Pancreas (tissue), 10 donors: ENCODE results near the gene EFHC1. TPM values are rescaled to one million over a fixed set of nuclear protein-coding genes. Genes with fewer than 3 reads are reported as not detected.
A peak's percentile ranks its signal among the peaks of the same experiment; 100 is the strongest.

Experiments used
- ATAC-seq, 4 donors: fragments of 200-7000 bp; cut with Tn5 transposase; one replicate each; pipeline versions ENCODE4 v1.8.0 to v1.9.1; 2020; ENCODE audit warnings: mild to moderate bottlenecking in 4 of 4, moderate library complexity in 4 of 4
- DNase-seq, 6 donors: peaks; one replicate each; pipeline ENCODE4 v3.0.0-alpha.2; 2020
- FAIRE-seq: peaks from 2 replicates; lab custom pipeline; 2012; peaks lifted over from hg19 to GRCh38; lab: Jason Lieb, UNC
- H3K27ac ChIP-seq, 4 donors: fragments of 200-600 bp; sonication (generic); 1 replicate in 3 of 4; 2 replicates in 1 of 4; pipeline versions ENCODE4 v1.5.0 to v1.8.0; 2020
- H3K27me3 ChIP-seq, 4 donors: fragments of 200-600 bp; one replicate each; pipeline ENCODE4 v1.8.0; 2021
- H3K36me3 ChIP-seq, 3 donors: fragments of 200-600 bp; sonication (generic) in 1 of 3; one replicate each; pipeline versions ENCODE4 v1.5.0 to v1.8.0; 2020 to 2021
- H3K4me1 ChIP-seq, 3 donors: fragments of 200-600 bp; one replicate each; pipeline ENCODE4 v1.8.0; 2021
- H3K4me3 ChIP-seq, 4 donors: fragments of 200-600 bp; sonication (generic) in 2 of 4; one replicate each; pipeline versions ENCODE4 v1.5.0 to v1.8.0; 2020 to 2021
- H3K9me3 ChIP-seq, 4 donors: fragments of 200-600 bp; one replicate each; pipeline ENCODE4 v1.8.0; 2021
- CTCF ChIP-seq, 4 donors: fragments of 200-600 bp; sonication (generic) in 3 of 4; IDR thresholded peaks; one replicate each; pipeline versions ENCODE4 v1.5.0 to v1.8.0; 2021; ENCODE audit warnings: antibody characterized with exemption in 4 of 4
- WGBS, 2 donors: extraction: QIAGEN DNeasy Blood & Tissue Kit; methylation state at CpG; one replicate each; pipeline ENCODE4 v1.1.7; 2013; 5-methylcytosine and 5-hydroxymethylcytosine counted together
- intact Hi-C, 3 donors: fragments of 100-400 bp; cut with DNase I; formaldehyde crosslinking; loops; one replicate each; pipeline versions ENCODE4 v1.11.1 to v1.14.2; 2022
- polyA plus RNA-seq, 2 donors: library from polyadenylated mRNA; stranded (reverse); fragments of 200-250 nt; gene quantifications; one replicate each; pipeline ENCODE4 v1.2.3, GENCODE V29; 2013
- total RNA-seq, 6 donors: library from RNA; stranded (reverse); fragmentation: NEBNext Ultra II Directional in 4 of 6; extraction: Animal tissue kit (Norgen Biotek cat#: 25700) in 4 of 6; gene quantifications; one replicate each; pipeline versions ENCODE4 v1.2.1 to v1.2.4, GENCODE V29; 2021 to 2023
- donor health status: healthy with polysubstance abuse.
- donor health status: DM: no; HTN: no; CAD: no; lungs with moderate emphysema.
- donor health status: DM: no; HTN: no; CAD: no.
- donor health status: control.
- donor health status: control.
- donor health status: Bipolar disorder and iron deficiency.
- donor health status: DM: yes; HTN: yes; CAD: no.
- donor health status: DM: no; HTN: no; CAD: no.
- donor health status: DM: no; HTN: no; CAD: no.
- donor health status: DM: yes; HTN: yes; CAD: no.

Gene EFHC1
- total and polyA plus RNA-seq, 8 donors = 5.5 to 39.0 (median 10.4) TPM

- peaks cover 0 to 12% (median 0%) of the 10 kb centered on the region in 3 donors for H3K4me1 ChIP-seq
- H3K27me3 ChIP-seq = no peaks in the 10 kb centered on the region
- 78 to 85% methylated on average over 9 of the region's 9 CpGs for WGBS, 2 donors
- ATAC-seq = no peak
- H3K4me3 ChIP-seq = no peak overlapping the region
- no peak overlapping the region for H3K27ac ChIP-seq
- no peak for FAIRE-seq
- no peak for DNase-seq
- intact Hi-C loops = no loop called here
- TF ChIP-seq CTCF (IDR thresholded peaks at IDR 0.05) = no peak
- no peaks in the 10 kb centered on the region for H3K36me3 ChIP-seq
- no peaks in the 10 kb centered on the region for H3K9me3 ChIP-seq
Measured at GRCh38 chr6:52500238-52501129, 80.3 kb downstream of the EFHC1 start.

GRCh38 chr6:52502306-52503029 is 82.3 kb downstream of the EFHC1 start:
- intact Hi-C loops = no loop called here
- ATAC-seq (no peak), DNase-seq (no peak), FAIRE-seq (no peak)
- peaks cover 0 to 12% (median 0%) of the 10 kb centered on the region in 3 donors for H3K4me1 ChIP-seq
- no peak overlapping the region for H3K27ac ChIP-seq
- H3K27me3 ChIP-seq = no peaks in the 10 kb centered on the region
- WGBS, 2 donors = 86 to 91% methylated on average over 20 of the region's 20 CpGs
- no peak for TF ChIP-seq CTCF (IDR thresholded peaks at IDR 0.05)
- no peak overlapping the region for H3K4me3 ChIP-seq
- no peaks in the 10 kb centered on the region for H3K36me3 ChIP-seq
- H3K9me3 ChIP-seq = no peaks in the 10 kb centered on the region

- Histone ChIP-seq H3K36me3 (no peaks in the 10 kb centered on the region), H3K9me3 (no peaks in the 10 kb centered on the region), H3K27ac (peak overlapping the region; percentile 62 to 81 (median 75)), H3K4me1 (peaks cover 0 to 12% (median 0%) of the 10 kb centered on the region in 3 donors), H3K4me3 (no peak overlapping the region), H3K27me3 (no peaks in the 10 kb centered on the region)
- DNase-seq (peak in 1 of 6 donors; percentile 29), ATAC-seq (no peak), FAIRE-seq (no peak)
- no peak for TF ChIP-seq CTCF (IDR thresholded peaks at IDR 0.05)
- 85 to 88% methylated on average over 5 of the region's 5 CpGs for WGBS, 2 donors
- intact Hi-C loops = no loop called here
Measured at GRCh38 chr6:52503323-52503747, 83.2 kb downstream of the EFHC1 start.

GRCh38 chr6:52503851-52504781 is 84.0 kb downstream of the EFHC1 start:
- intact Hi-C loops = no loop called here
- no peaks in the 10 kb centered on the region for H3K27me3 ChIP-seq
- H3K27ac ChIP-seq = peak overlapping the region; percentile 62 to 81 (median 75)
- no peak for TF ChIP-seq CTCF (IDR thresholded peaks at IDR 0.05)
- H3K4me1 ChIP-seq = peaks cover 0 to 12% (median 0%) of the 10 kb centered on the region in 3 donors
- ATAC-seq = peak; percentile 94 to 96 (median 94)
- peak overlapping the region in 2 of 4 donors; percentile 10 to 23 for H3K4me3 ChIP-seq
- WGBS, 2 donors = 20 to 22% methylated on average over 24 of the region's 24 CpGs
- no peaks in the 10 kb centered on the region for H3K9me3 ChIP-seq
- peaks cover 0 to 2% (median 0%) of the 10 kb centered on the region in 3 donors for H3K36me3 ChIP-seq
- DNase-seq = peak; percentile 88 to 95 (median 94)
- no peak for FAIRE-seq
